ENCODE measurements around the gene RASSF3.

Gene RASSF3

GRCh38 chr12:64660237-64661018, 50.1 kb downstream of the RASSF3 start:
- DNase-seq (ENCODE audit: low read depth, low spot score), result no peak
- POLR2A ChIA-PET, result no interaction called here
- no peak overlapping the region for H3K4me3 ChIP-seq (ENCODE audit: low read depth, low read length)
- TF ChIP-seq CTCF (IDR thresholded peaks at IDR 0.05; ENCODE audit: insufficient read depth, low read length, missing control alignments), result no peak
- CTCF ChIA-PET, result interaction anchor here (0.6 to 1.2 kb wide), 4 partner anchors 9 to 111 kb away, joined by 3 to 5 read pairs (median 3); no protein-coding TSS in a partner anchor

GRCh38 chr12:64663015-64663414, 52.7 kb downstream of the RASSF3 start:
- no peak overlapping the region for H3K4me3 ChIP-seq (ENCODE audit: low read depth, low read length)
- no peak for TF ChIP-seq CTCF (IDR thresholded peaks at IDR 0.05; ENCODE audit: insufficient read depth, low read length, missing control alignments)
- CTCF ChIA-PET, result interaction anchor here (2.0 kb wide), 1 partner anchor 114 kb away, joined by 7 read pairs; no protein-coding TSS in a partner anchor
- no peak for DNase-seq (ENCODE audit: low read depth, low spot score)
- POLR2A ChIA-PET, result no interaction called here

- POLR2A ChIA-PET, result no interaction called here
- no peak for DNase-seq (ENCODE audit: low read depth, low spot score)
- CTCF ChIA-PET, result no interaction called here
- TF ChIP-seq CTCF (IDR thresholded peaks at IDR 0.05; ENCODE audit: insufficient read depth, low read length, missing control alignments), result no peak
- no peak overlapping the region for H3K4me3 ChIP-seq (ENCODE audit: low read depth, low read length)
Observed at GRCh38 chr12:64665514-64665913, 55.2 kb downstream of the RASSF3 start.

- TF ChIP-seq CTCF (IDR thresholded peaks at IDR 0.05; ENCODE audit: insufficient read depth, low read length, missing control alignments), result no peak
- H3K4me3 ChIP-seq (ENCODE audit: low read depth, low read length), result no peak overlapping the region
- DNase-seq (ENCODE audit: low read depth, low spot score), result no peak
- POLR2A ChIA-PET, result no interaction called here
- CTCF ChIA-PET, result no interaction called here
Observed at GRCh38 chr12:64666054-64666914, 56.0 kb downstream of the RASSF3 start.

GRCh38 chr12:64667793-64668192, 57.5 kb downstream of the RASSF3 start:
- ChIA-PET POLR2A (no interaction called here), CTCF (interaction anchor here (1.1 to 1.6 kb wide), 4 partner anchors 10 to 118 kb away, joined by 3 to 7 read pairs (median 4); no protein-coding TSS in a partner anchor)
- no peak for DNase-seq (ENCODE audit: low read depth, low spot score)
- TF ChIP-seq CTCF (IDR thresholded peaks at IDR 0.05; ENCODE audit: insufficient read depth, low read length, missing control alignments), result no peak
- no peak overlapping the region for H3K4me3 ChIP-seq (ENCODE audit: low read depth, low read length)

All from AG04449 (cell line).